KG1 (cell line): ENCODE data around the gene CTNND2.
"Not testable (repeated sequence)": the region's sequence is repeated elsewhere in the genome, so short reads cannot be mapped to it uniquely, and the experiment has no call there.

Experiments used
- DNase-seq: peaks from one replicate; lab custom pipeline; 2025; lab: John Stamatoyannopoulos, UW

CTNND2 gene

DNA sequence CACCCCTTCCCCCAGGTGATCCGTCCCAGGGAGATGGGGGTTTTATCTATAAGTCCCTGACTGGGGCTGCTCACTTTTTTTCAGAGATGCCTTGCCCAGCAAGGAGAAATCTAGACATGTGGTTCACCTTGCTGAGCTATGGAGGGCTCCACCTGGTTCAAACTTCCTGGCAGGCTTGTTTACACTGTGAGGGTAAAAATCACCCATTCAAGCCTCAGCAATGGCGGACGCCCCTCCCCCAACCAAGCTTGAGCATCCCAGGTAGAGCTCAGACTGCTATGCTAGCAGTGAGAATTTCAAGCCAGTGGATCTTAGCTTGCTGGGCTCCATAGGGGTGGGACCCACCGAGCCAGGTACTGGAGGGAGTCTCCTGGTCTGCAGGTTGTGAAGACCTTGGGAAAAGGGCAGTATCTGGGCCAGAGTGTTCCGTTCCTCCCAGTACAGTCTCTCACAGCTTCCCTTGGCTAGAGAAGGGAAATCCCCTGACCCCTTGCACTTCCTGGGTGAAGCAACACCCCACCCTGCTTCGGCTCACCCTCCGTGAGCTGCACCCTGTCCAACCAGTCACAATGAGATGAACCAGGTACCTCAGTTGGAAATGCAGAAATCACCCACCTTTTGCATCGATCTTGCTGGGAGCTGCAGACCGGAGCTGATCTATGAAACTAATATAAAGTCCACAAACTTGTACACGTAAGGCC, 231.7 kb downstream of the CTNND2 start:
- DNase-seq, result no peak

DNA sequence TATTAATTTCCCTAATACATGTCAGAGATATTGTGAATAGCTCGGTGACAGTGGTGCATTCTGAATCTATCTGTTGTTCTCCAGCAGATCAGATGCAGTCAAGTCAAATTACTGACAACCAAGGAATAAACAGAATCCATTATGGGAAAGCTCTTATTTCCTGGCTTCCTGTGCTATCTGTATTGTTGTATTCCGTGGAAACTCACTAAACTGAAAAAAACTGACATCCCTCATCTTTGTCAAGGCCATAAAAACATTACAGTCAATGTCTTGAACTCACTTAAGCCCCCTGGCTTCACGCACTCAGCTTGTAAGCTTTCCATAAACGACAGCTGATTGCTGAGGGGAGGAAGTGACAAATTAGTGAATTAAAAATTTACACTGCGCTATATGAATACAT, 245.9 kb downstream of the CTNND2 start:
- DNase-seq, result no peak

DNA sequence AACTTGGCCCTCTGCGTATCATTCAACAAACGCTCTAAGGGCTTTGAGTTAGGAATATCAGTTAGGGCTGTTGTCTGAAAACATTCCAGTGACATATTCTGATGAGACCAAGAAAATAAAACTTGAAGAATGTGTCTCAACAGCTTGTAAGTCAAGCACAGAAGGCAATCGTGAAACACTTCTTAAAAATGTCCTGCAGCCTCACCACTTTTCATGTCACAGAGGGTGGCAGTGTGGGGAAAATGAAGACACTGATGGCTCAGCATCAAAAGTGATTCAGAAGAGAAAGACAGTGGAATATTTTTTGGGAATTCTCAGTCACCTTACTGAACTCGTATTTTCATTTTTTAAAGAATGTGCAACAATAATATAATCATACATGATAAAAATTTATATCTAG, 247.3 kb downstream of the CTNND2 start:
- no peak for DNase-seq

DNA sequence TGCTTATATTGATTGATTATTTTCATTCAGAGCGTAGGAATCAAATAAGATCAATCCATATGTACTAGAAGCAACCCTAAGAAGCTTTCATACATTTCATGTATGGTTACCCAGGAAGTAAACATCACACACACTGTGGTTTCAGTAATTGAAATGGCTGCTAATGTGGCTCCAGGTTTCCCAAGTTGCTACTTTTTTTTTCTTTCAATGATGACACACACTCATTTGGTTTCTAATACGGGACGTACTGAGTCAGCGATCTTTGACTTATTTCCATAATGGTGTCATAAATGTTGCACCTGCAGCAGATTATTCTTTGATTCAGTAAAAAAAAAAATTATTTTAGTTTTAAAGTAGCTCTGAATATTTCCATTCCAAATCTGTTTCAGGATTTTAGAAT, 248.6 kb downstream of the CTNND2 start:
- DNase-seq, result no peak

DNA sequence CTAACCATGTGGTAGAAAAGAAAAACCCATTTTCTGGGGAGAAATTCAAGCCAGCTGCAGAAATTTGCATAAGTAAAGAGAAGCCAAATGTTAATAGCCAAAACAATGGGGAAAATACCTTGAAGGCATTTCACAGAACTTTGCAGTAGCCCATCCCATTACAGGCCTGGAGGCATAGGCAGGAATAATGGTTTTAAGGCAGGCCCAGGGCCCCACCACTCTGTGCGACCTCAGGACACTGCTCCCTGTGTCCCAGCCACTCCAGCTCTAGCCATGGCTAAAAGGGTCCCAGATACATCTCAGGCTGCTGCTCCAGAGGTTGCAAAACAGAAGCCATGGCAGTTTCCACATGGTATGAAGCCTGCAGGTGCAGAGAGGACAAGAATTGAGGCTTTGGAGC, 253.3 kb downstream of the CTNND2 start:
- DNase-seq, result no peak

DNA sequence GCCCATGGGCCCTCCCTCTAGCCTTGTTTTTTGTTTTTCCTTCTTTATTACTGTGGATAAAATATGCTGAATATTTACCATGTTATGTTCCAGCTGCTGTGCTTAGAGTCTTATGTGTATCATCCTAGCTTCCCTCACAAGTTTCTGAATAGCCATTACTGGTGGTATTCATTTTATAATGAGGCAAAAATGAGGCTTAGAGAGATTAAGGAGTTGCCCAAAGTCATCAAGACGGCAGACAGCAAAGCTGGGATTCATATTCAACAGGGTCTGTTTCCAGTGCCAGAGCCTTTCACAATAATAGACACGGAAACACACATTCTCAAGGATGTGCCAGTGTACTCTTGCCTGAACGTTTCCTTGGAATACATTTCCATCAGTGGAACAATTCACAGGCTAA, 258.1 kb downstream of the CTNND2 start:
- DNase-seq, result no peak

DNA sequence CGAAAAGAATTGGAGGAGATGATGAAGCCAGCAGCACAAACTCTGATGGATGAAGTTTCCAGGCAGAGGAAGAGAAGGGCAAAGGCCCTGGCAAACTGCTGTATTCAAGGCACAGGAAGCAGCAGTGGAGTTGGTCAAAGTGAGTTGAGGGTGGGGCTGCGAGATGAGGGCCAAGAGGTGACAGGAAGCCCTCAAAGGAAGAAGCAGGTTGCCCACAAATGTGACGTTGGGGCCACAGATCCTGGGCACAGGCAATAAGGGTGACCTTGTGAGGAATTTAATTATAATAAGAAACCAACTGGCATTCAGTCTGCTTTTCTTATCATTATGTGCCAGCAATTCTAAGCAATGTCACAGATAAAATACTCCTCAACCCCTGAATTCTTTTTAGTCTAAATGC, 261.8 kb downstream of the CTNND2 start:
- DNase-seq, result no peak

DNA sequence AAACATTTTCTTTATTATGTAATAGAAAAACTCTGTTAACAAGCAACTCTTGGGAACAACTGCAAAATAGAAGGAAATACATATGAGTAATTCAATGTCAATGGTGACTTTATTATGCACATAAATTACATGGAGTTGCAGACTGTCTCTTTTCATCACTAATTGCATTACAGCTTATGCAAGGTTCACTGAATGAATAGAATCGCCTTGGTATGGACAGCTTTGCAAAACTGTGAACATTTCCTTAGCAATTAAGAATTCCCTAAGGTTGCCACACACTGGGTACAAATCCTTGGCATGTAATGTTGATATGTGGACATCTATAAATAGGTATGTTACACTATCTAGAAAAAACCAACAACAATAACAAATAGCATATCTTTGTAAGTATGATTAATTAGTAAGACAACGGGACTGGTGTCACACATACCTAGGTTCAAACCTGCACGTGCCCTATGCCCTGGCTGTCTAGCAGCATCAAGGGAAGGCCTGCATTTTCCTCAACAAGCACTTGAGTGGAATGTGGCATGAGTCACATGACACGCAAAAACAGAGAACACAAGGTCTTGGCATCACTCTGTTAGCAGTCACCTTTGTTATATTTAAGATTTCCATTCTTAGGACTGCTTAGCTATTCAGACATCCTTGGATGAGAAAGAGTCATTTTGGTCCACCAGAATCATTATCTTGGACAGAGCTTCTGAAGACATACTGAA, 263.9 kb downstream of the CTNND2 start:
- DNase-seq, result no peak

DNA sequence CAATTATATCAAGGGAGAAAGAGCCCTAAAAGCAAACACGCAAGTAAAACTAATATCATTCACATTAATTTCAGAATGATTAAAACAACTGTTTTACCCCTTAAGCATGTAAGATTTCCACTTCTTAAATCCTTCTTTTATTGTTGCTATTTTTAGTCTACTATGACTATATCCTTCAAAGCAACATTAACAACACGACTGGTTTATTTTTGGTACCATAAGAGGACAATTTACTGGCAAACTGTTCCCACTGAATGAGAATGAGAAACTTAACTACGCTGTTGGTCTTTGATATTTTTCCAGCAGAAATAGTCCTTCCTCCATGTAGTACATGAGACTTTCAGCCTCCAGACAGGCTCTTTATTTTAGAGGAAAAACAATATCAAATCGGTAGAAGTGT, 281.5 kb downstream of the CTNND2 start:
- DNase-seq, result no peak

DNA sequence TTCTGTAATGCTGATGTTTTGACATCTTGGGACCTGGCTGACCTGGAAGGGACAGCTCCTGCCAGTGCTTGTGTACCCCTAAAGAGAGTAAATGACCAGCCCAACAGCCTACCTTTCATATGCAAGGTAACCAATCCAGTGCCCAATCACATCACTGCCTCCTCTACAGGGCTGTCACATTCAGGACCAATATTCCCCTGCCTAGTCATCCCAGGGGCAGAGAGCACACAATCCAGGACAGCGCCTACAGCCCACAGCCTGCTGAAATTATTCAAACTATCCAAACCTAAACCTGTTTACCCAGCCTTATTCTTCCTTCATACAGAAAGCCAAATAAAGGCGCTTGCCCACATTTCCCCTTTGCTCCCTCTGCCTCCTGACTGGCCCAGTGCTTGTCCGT, 284.1 kb downstream of the CTNND2 start:
- DNase-seq, result no peak

DNA sequence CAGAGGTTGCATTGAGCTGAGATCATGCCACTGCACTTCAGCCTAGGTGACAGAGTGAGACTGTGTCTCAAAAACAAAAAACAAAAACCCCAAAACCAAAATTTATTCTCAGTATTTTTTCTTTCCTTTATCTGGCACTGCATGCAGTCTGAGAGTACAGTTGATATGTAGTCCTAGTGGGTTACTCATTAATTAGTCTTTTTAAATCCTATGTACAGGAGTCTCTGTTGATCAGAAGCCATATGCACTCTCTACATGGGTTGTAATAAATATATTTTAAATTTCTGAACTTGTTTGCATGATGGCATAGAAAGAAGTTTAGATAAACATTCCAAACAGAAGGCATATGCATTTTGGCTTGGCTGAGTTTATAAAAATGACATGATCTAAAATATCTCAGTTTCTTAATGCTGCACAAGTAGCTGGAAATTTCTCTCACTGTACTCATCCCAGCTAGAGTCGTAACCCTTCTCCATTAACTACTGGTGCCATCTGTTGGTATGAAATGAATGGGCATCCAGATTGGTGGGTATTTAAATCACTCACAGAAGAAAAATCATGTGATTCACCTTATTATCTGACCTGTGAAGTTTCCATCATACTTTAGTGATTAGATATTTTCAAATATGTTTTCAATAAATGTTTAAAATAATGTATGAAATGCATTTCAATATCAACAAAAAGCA, 284.8 kb downstream of the CTNND2 start:
- DNase-seq, result no peak

DNA sequence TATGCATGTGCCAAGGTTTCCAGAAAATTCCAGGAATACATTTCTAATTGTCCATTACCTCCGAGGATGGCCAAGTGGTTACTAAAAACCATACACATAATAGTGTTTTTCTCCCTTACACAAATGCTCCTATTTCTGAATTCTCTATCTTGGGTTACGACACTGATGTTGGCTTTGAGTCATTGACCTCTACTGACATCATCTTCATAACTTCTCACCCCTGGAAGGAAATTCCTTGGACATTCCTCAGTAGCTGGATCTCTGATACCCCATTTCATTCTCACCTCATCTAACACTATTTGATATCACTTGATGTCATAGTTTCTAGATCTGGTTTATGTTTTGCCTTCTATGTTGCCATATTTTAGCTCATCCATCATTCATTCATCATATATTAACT, 287.2 kb downstream of the CTNND2 start:
- no peak for DNase-seq

DNA sequence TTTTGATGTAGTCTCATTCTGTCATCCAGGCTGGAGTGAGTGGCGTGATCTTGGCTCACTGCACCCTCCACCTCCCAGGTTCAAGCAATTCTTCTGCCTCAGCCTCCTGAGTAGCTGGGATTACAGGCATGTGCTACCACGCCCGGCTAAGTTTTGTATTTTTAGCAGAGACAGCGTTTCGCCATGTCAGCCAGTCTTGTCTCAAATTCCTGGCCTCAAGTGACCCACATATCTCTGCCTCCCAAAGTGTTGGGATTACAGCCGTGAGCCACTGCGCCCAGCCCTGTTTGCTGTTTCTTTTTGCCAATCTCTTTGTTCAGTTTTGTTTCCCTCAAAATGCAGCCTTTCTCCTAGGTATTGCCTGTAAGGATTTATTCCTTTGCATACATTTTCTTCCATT, 287.6 kb downstream of the CTNND2 start:
- DNase-seq, result not testable (repeated sequence)

DNA sequence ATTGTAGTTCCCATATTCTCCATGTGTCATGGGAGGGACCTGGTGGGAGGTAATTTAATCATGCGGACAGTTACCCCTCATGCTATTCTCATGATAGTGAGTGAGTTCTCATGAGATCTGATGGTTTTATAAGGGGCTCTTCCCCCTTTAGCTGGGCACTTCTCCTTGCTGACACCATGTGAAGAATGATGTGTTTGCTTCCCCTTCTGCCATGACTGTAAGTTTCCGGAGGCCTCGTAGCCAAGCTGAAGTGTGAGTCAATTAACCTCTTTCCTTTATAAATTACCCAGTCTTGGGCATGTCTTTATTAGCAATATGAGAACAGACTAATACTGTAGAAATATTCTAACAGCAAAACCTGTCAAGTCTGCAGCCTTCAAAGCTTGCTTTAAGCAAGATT, 293.2 kb downstream of the CTNND2 start:
- no peak for DNase-seq

DNA sequence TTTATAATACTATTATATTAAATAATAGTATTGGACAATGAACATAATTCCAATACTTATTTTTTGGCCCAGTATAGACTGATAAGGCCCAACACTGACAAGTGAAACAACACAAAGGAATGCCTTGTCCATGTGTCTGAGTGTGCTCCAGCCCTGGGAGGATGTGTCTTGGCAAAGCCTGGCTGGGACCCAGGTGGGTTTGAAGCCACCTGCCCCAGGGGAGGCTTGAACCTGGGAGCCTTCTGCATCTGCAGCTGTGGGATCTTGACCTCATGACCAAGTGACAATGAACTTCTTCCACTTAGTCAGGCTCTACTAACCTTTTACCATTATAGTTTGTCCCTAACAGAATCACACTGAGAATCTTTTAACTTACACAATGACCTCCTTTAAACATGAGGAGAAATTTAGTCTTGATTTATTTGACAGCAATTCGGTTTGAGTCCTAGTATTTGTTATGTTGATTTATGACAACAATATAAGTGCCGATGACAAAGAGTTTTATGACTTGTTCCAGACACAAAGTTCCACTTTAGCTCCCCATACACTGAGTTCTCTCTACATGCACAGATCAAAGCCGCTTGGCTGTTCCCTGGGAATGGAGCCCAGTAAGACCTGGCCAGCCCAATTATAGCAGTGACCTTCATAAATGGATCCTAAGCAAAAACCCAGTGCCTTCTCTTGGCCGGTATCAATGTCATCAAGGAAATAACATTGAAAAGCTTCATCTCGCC, 294.5 kb downstream of the CTNND2 start:
- DNase-seq, result no peak

DNA sequence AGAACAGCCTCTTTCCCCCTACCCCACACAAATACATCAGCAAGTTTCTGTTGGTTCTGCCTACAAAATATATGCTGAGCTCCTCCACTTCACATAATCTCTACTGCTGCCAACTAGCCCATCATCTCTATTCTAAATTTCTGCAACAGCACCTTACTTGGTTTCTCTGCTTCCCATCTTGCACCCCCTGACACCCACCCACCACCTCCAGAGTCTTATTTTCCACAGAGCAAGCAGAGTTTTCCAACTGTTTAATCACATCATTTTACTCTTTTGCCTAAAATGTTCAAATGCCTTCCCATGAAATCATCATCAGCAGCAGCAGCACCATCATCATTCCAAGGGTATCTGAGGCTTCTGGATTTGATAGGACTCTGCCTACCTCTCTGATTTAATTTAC, 295.7 kb downstream of the CTNND2 start:
- no peak for DNase-seq

DNA sequence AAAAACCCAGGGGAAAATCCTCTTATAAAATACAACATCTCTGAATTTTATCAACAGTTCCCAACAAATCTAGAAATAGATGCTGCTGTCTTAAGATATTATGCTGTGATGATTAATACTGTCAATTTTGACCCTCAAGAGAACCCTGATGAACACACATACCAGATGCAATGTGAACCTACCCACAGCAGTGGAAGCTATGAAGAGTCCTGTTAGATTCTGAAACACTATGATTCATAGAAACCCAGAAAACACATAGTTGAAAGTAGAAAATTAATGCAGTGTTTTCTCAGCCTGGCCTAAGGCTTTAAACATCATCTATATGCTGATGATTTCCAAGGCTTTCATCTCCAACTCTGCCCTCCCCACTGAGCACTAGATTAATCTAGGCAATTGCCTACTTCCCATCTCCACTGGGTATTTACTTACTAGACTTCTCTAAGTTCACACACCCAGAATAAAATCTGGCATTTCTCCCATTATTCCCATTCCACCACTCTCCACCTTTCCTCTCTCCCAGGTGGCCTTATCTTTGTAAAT, 296.2 kb downstream of the CTNND2 start:
- no peak for DNase-seq

DNA sequence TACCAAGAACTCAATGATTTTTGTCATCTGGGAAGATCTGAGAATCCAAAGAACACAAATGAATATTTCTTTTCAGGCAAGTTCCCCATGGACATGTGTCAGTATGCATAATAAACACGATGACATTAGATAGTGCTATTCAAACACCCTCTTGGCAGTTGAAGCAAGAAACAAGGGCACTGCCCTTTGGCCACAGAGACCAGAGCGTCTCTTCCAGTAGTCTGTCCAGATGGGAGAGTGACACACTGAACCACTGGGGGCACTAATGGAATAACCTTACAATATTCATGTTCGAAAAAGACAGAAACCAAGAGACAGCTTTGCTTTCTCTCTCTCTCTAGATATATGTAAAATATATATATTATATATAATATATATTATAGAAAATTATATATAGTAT, 301.9 kb downstream of the CTNND2 start:
- DNase-seq, result no peak

DNA sequence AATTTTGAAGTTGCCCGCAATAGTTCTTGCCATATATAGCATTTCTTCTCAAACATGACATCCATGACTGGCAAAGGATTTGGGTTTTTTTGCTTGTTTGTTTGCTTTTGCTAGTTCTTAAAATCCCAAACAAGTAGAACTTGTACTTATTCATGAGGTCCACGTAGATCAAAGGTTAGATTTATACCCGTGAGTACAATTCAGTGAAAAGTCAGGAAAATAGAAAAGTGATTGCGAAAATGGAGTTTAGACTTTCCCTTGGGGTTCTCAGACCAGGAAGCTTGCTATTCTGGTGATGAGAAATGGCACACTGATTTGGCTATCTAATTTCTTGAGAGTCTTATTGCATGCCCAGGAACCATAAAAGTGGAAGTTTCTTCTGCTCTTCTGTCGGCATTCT, 304.7 kb downstream of the CTNND2 start:
- no peak for DNase-seq

DNA sequence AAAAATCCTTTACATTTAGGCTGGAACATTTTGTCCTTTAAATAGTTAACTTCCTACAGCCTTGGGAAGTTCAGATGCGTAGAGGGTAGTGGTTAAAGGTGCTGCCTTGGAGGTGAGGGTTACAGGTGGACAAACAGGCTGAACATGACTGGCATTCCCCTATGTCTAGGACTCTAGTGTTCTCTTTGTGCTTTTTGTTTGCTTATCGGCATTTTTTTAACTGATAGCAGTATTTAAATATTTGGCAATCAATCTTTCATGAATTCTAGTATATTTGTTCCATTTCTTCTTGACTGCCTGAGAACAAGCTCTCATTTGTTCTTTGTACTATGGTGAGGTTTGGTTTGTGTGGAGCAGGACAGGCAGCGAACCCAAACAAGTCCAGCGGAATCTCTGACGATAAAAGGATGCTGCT, 307.6 kb downstream of the CTNND2 start:
- DNase-seq, result no peak

DNA sequence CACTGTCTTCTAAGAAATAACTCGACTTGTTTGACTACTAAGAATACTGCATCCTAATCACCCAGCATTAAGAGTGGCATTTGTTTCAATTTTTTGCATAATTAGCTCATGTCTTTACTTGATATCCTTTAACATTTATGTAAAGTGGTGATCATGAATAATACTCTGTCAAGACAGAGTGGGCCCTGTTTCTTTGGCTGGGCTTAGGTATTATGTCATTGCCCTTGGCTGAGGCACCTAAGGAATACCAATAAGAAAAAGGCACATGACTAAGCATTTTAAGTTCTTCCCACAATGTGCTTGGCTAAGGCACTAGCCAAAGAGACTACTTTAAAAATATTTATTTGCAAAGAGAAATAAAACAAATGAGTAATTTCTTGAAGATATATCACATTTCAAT, 308.1 kb downstream of the CTNND2 start:
- no peak for DNase-seq

DNA sequence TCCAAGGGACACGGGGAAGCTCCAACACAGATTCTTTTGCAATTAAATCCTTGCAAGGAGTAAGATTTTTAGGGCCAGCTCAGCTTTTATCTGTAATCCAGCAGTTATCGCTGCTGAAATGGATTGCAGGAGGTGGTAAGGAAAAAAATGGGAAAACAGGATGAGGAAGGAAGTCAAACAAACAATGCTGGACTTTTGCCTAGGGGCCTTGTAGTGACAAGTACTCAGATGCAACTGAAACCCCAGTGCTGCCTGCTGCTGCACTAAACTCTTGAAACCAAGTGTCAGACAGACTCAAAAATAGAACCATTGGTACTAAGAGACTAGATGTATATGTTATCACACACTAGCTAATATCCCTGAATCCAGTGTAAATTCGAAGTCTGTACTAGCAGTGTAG, 309.2 kb downstream of the CTNND2 start:
- DNase-seq, result no peak
